ENCODE measurements around the gene TMEM134.

DNA sequence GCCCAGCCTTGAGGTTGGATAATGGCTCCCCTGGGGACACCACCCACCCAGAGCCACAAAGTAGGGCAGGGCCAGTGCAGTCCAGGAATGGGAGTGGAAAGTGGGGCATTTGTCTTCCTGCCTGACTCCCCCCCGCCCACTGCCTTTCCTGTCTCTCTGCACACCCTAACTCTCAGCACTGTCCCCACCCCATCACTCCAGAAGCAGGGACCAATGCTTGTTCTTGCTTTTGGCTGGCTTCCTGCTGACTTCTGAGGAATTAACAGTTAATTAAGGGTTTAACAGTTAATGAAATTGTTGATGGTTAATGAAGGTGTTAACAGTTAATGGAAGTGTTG, 31.4 kb upstream of the TMEM134 start:
- TF ChIP-seq, protein P1, sequence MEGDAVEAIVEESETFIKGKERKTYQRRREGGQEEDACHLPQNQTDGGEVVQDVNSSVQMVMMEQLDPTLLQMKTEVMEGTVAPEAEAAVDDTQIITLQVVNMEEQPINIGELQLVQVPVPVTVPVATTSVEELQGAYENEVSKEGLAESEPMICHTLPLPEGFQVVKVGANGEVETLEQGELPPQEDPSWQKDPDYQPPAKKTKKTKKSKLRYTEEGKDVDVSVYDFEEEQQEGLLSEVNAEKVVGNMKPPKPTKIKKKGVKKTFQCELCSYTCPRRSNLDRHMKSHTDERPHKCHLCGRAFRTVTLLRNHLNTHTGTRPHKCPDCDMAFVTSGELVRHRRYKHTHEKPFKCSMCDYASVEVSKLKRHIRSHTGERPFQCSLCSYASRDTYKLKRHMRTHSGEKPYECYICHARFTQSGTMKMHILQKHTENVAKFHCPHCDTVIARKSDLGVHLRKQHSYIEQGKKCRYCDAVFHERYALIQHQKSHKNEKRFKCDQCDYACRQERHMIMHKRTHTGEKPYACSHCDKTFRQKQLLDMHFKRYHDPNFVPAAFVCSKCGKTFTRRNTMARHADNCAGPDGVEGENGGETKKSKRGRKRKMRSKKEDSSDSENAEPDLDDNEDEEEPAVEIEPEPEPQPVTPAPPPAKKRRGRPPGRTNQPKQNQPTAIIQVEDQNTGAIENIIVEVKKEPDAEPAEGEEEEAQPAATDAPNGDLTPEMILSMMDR (IDR thresholded peaks at IDR 0.05; ENCODE audit: low read depth, low read length) = no peak
- no peak for TF ChIP-seq EZH2phosphoT487 (IDR thresholded peaks at IDR 0.05; ENCODE audit: low read depth)
